ENCODE results near the gene HS3ST3B1. TPM values are rescaled to one million over a fixed set of nuclear protein-coding genes. Genes with fewer than 3 reads are reported as not detected.

Gene HS3ST3B1
- total RNA-seq, 1 experiment from 2014 or later = 0.33 TPM

- peak; percentile 89 for DNase-seq
- peak; percentile 92 for TF ChIP-seq CTCF (conservative IDR thresholded peaks at IDR 0.05; ENCODE audit: low read depth, low read length)
- TF ChIP-seq EZH2 (IDR thresholded peaks at IDR 0.05; ENCODE audit: low read length, unreplicated experiment) = no peak
- TF ChIP-seq EZH2phosphoT487 (IDR thresholded peaks at IDR 0.05; ENCODE audit: borderline replicate concordance, low read length) = peak; percentile 47
- Histone ChIP-seq H3K4me1 (ENCODE audit: insufficient read depth, low read length) (peaks cover 43% of the 10 kb centered on the region), H3K36me3 (ENCODE audit: low read depth, low read length) (no peaks in the 10 kb centered on the region), H3K9ac (ENCODE audit: low read length) (no peak overlapping the region), H3K27ac (ENCODE audit: low read length) (no peak overlapping the region), H4K20me1 (ENCODE audit: low read length) (no peaks in the 10 kb centered on the region), H3K4me2 (ENCODE audit: low read length) (peak overlapping the region; percentile 88), H2AFZ (ENCODE audit: low read length) (peak overlapping the region; percentile 77), H3K9me2 (replicated peaks; ENCODE audit: low read length) (no peaks in the 10 kb centered on the region), H3K4me3 (ENCODE audit: low read length) (peak overlapping the region; percentile 65), H3K9me3 (ENCODE audit: low read length) (no peaks in the 10 kb centered on the region), H3K79me2 (ENCODE audit: low read length) (no peaks in the 10 kb centered on the region), H3K27me3 (ENCODE audit: low read length) (peaks cover 93% of the 10 kb centered on the region), H3F3A (ENCODE audit: low read length, unreplicated experiment) (no peaks in the 10 kb centered on the region)
- peak; percentile 72 for ATAC-seq
- BruUV-seq (replicated peaks) = no TSS peak
- intact Hi-C loops (cut with micrococcal nuclease) = loop anchor here (1.0 to 10.0 kb wide), 2 partner anchors 238 to 705 kb away; partner anchors contain the start of gene COX10
- POLR2A ChIA-PET (ENCODE audit: unreplicated experiment) = no interaction called here
- CTCF ChIA-PET = interaction anchor here (0.5 to 0.8 kb wide), 2 partner anchors 624 to 696 kb away, joined by 3 to 5 read pairs; no protein-coding TSS in a partner anchor
Measured at GRCh38 chr17:14302431-14303099, 1.7 kb downstream of the HS3ST3B1 start.

GRCh38 chr17:14303343-14304221, 2.7 kb downstream of the HS3ST3B1 start:
- Histone ChIP-seq H3K9me3 (ENCODE audit: low read length) (no peaks in the 10 kb centered on the region), H3K9me2 (replicated peaks; ENCODE audit: low read length) (no peaks in the 10 kb centered on the region), H4K20me1 (ENCODE audit: low read length) (no peaks in the 10 kb centered on the region), H3F3A (ENCODE audit: low read length, unreplicated experiment) (no peaks in the 10 kb centered on the region), H3K79me2 (ENCODE audit: low read length) (no peaks in the 10 kb centered on the region), H2AFZ (ENCODE audit: low read length) (0 out of 2 replicates have a peak overlapping the region, but pooled peaks have one; percentile 11), H3K27ac (ENCODE audit: low read length) (no peak overlapping the region), H3K9ac (ENCODE audit: low read length) (no peak overlapping the region), H3K27me3 (ENCODE audit: low read length) (peaks cover 93% of the 10 kb centered on the region), H3K36me3 (ENCODE audit: low read depth, low read length) (no peaks in the 10 kb centered on the region), H3K4me3 (ENCODE audit: low read length) (peak overlapping the region; percentile 65), H3K4me2 (ENCODE audit: low read length) (peak overlapping the region; percentile 88), H3K4me1 (ENCODE audit: insufficient read depth, low read length) (peaks cover 43% of the 10 kb centered on the region)
- POLR2A ChIA-PET (ENCODE audit: unreplicated experiment) = no interaction called here
- BruUV-seq (replicated peaks) = no TSS peak
- peak; percentile 76; the same call in 1 of the 2 replicates for TF ChIP-seq EZH2phosphoT487 (IDR thresholded peaks at IDR 0.05; ENCODE audit: borderline replicate concordance, low read length)
- TF ChIP-seq CTCF (conservative IDR thresholded peaks at IDR 0.05; ENCODE audit: low read depth, low read length) = no peak
- peak; percentile 68 for TF ChIP-seq EZH2 (IDR thresholded peaks at IDR 0.05; ENCODE audit: low read length, unreplicated experiment)
- DNase-seq = no peak
- CTCF ChIA-PET = no interaction called here
- ATAC-seq = no peak
- intact Hi-C loops (cut with micrococcal nuclease) = loop anchor here (10.0 kb wide), 1 partner anchor 239 kb away; the partner anchor contains the start of gene COX10
